IPS DF 19.7 (cell line): Measurements from ENCODE around the gene DNAJC16.
"Not testable (repeated sequence)": the region's sequence is repeated elsewhere in the genome, so short reads cannot be mapped to it uniquely, and the experiment has no call there.

Experiments used
- DNase-seq: peaks from one replicate; pipeline ENCODE4 v3.0.0-alpha.2; 2013; ENCODE audit warnings: low read depth, low spot score

Gene DNAJC16

GRCh38 chr1:15579683-15580047, 53.0 kb downstream of the DNAJC16 start:
- no peak for DNase-seq

- no peak for DNase-seq
These were observed 56.5 kb downstream of the DNAJC16 start for GRCh38 chr1:15583016-15583706.

- peak; percentile 75 for DNase-seq
These were observed 58.1 kb downstream of the DNAJC16 start, which contains the start of gene AGMAT for GRCh38 chr1:15584489-15585363. TSS of gene AGMAT (minus strand) at chr1:15585051. CDS start at chr1:15584967, 84 bp downstream.

GRCh38 chr1:15592285-15592684, 65.6 kb downstream of the DNAJC16 start:
- no peak for DNase-seq

GRCh38 chr1:15595809-15596617, 69.4 kb downstream of the DNAJC16 start:
- no peak for DNase-seq

GRCh38 chr1:15598436-15598835, 71.8 kb downstream of the DNAJC16 start:
- DNase-seq: no peak

- peak; percentile 92 for DNase-seq
These were observed 76.7 kb downstream of the DNAJC16 start for GRCh38 chr1:15603050-15603965.

GRCh38 chr1:15603966-15604282, 77.3 kb downstream of the DNAJC16 start:
- DNase-seq: not testable (repeated sequence)

- not testable (repeated sequence) for DNase-seq
These were observed 77.8 kb downstream of the DNAJC16 start for GRCh38 chr1:15604400-15604799.

- DNase-seq: no peak
These were observed 79.0 kb downstream of the DNAJC16 start for GRCh38 chr1:15605398-15606383.

- DNase-seq: no peak
These were observed 83.0 kb downstream of the DNAJC16 start for GRCh38 chr1:15609631-15610030.

- no peak for DNase-seq
These were observed 83.5 kb downstream of the DNAJC16 start for GRCh38 chr1:15610167-15610566.

GRCh38 chr1:15616373-15617172, 89.9 kb downstream of the DNAJC16 start:
- no peak for DNase-seq

- DNase-seq: peak; percentile 95
These were observed 90.8 kb downstream of the DNAJC16 start, which contains the start of gene DDI2 for GRCh38 chr1:15617173-15618076. TSS of gene DDI2 (plus strand) at chr1:15617458. CDS start at chr1:15617671, 213 bp downstream.

- no peak for DNase-seq
These were observed 91.5 kb downstream of the DNAJC16 start for GRCh38 chr1:15618077-15618654.

GRCh38 chr1:15618655-15619525, 92.2 kb downstream of the DNAJC16 start:
- no peak for DNase-seq
